ENCODE measurements around the gene CAMK1D.

Gene CAMK1D

GRCh38 chr10:12487366-12487765, 138.0 kb downstream of the CAMK1D start:
- Histone ChIP-seq H2AFZ (ENCODE audit: low read length) (no peak overlapping the region), H3K4me1 (ENCODE audit: insufficient read depth, low read length, severe bottlenecking) (peaks cover 12% of the 10 kb centered on the region), H3F3A (ENCODE audit: insufficient read depth, low read length) (no peaks in the 10 kb centered on the region), H3K4me3 (ENCODE audit: low read depth, low read length, poor library complexity, severe bottlenecking) (no peak overlapping the region), H3K9ac (ENCODE audit: low read length) (no peak overlapping the region), H3K9me3 (ENCODE audit: low read length) (no peaks in the 10 kb centered on the region), H3K36me3 (ENCODE audit: insufficient read depth, low read length) (no peaks in the 10 kb centered on the region), H3K9me2 (ENCODE audit: low read depth, low read length) (no peaks in the 10 kb centered on the region), H3K79me2 (ENCODE audit: insufficient read depth, low read length) (no peaks in the 10 kb centered on the region), H4K20me1 (ENCODE audit: insufficient read depth, low read length) (no peaks in the 10 kb centered on the region), H3K27me3 (ENCODE audit: insufficient read depth, low read length) (no peaks in the 10 kb centered on the region), H3K27ac (ENCODE audit: low read depth, low read length, poor library complexity, severe bottlenecking) (no peak overlapping the region), H3K4me2 (ENCODE audit: low read length) (no peak overlapping the region)
- TF ChIP-seq EZH2 (IDR thresholded peaks at IDR 0.05; ENCODE audit: borderline replicate concordance, low read length) (no peak), CTCF (IDR thresholded peaks at IDR 0.05; ENCODE audit: low read length) (no peak)

GRCh38 chr10:12488626-12489025, 139.3 kb downstream of the CAMK1D start:
- Histone ChIP-seq H3K4me2 (ENCODE audit: low read length) (no peak overlapping the region), H3K9ac (ENCODE audit: low read length) (no peak overlapping the region), H3K36me3 (ENCODE audit: insufficient read depth, low read length) (no peaks in the 10 kb centered on the region), H4K20me1 (ENCODE audit: insufficient read depth, low read length) (no peaks in the 10 kb centered on the region), H3K79me2 (ENCODE audit: insufficient read depth, low read length) (no peaks in the 10 kb centered on the region), H3K9me2 (ENCODE audit: low read depth, low read length) (no peaks in the 10 kb centered on the region), H3K27ac (ENCODE audit: low read depth, low read length, poor library complexity, severe bottlenecking) (no peak overlapping the region), H3K27me3 (ENCODE audit: insufficient read depth, low read length) (no peaks in the 10 kb centered on the region), H3F3A (ENCODE audit: insufficient read depth, low read length) (no peaks in the 10 kb centered on the region), H2AFZ (ENCODE audit: low read length) (no peak overlapping the region), H3K9me3 (ENCODE audit: low read length) (no peaks in the 10 kb centered on the region), H3K4me1 (ENCODE audit: insufficient read depth, low read length, severe bottlenecking) (peaks cover 12% of the 10 kb centered on the region), H3K4me3 (ENCODE audit: low read depth, low read length, poor library complexity, severe bottlenecking) (no peak overlapping the region)
- TF ChIP-seq CTCF (IDR thresholded peaks at IDR 0.05; ENCODE audit: low read length) (no peak), EZH2 (IDR thresholded peaks at IDR 0.05; ENCODE audit: borderline replicate concordance, low read length) (no peak)

- no peak overlapping the region for H3K27ac ChIP-seq (ENCODE audit: low read depth, low read length, poor library complexity, severe bottlenecking)
- H4K20me1 ChIP-seq (ENCODE audit: insufficient read depth, low read length), result no peaks in the 10 kb centered on the region
- no peaks in the 10 kb centered on the region for H3K9me2 ChIP-seq (ENCODE audit: low read depth, low read length)
- no peak overlapping the region for H3K4me3 ChIP-seq (ENCODE audit: low read depth, low read length, poor library complexity, severe bottlenecking)
- H2AFZ ChIP-seq (ENCODE audit: low read length), result no peak overlapping the region
- no peaks in the 10 kb centered on the region for H3F3A ChIP-seq (ENCODE audit: insufficient read depth, low read length)
- H3K27me3 ChIP-seq (ENCODE audit: insufficient read depth, low read length), result no peaks in the 10 kb centered on the region
- TF ChIP-seq EZH2 (IDR thresholded peaks at IDR 0.05; ENCODE audit: borderline replicate concordance, low read length), result no peak
- no peak for TF ChIP-seq CTCF (IDR thresholded peaks at IDR 0.05; ENCODE audit: low read length)
- H3K4me1 ChIP-seq (ENCODE audit: insufficient read depth, low read length, severe bottlenecking), result peaks cover 12% of the 10 kb centered on the region
- H3K9ac ChIP-seq (ENCODE audit: low read length), result no peak overlapping the region
- H3K36me3 ChIP-seq (ENCODE audit: insufficient read depth, low read length), result no peaks in the 10 kb centered on the region
- no peak overlapping the region for H3K4me2 ChIP-seq (ENCODE audit: low read length)
- H3K9me3 ChIP-seq (ENCODE audit: low read length), result no peaks in the 10 kb centered on the region
- H3K79me2 ChIP-seq (ENCODE audit: insufficient read depth, low read length), result no peaks in the 10 kb centered on the region
These were observed 140.0 kb downstream of the CAMK1D start for GRCh38 chr10:12489357-12489756.
